Smooth muscle cell (in vitro differentiated cells): ENCODE measurements around the gene GLRX5. TPM values are rescaled to one million over a fixed set of nuclear protein-coding genes. Genes with fewer than 3 reads are reported as not detected.

Experiments used
- DNase-seq: peaks from one replicate; lab custom pipeline; 2025; ENCODE audit not compliant: unreplicated experiment; lab: John Stamatoyannopoulos, UW
- H2AFZ ChIP-seq: fragments of 200-600 bp; sonication (generic); 2 replicates; pipeline ENCODE4 v1.6.0; 2016; ENCODE audit warnings: antibody characterized with exemption, low read depth, mild to moderate bottlenecking
- H3F3A ChIP-seq: fragments of 200-600 bp; sonication (generic); 2 replicates; pipeline ENCODE4 v1.6.0; 2017; ENCODE audit warnings: antibody characterized with exemption, low read depth
- H3K27ac ChIP-seq: fragments of 200-600 bp; sonication (generic); 2 replicates; pipeline ENCODE4 v1.5.1; 2016; ENCODE audit warnings: low read depth, mild to moderate bottlenecking
- H3K27me3 ChIP-seq: fragments of 200-600 bp; sonication (generic); 2 replicates; pipeline ENCODE4 v1.6.1; 2016; ENCODE audit warnings: low read depth, mild to moderate bottlenecking
- H3K36me3 ChIP-seq: fragments of 200-600 bp; sonication (generic); 2 replicates; pipeline ENCODE4 v1.5.1; 2016; ENCODE audit warnings: low read depth
- H3K4me1 ChIP-seq: fragments of 200-600 bp; sonication (generic); 2 replicates; pipeline ENCODE4 v1.5.1; 2016; ENCODE audit warnings: low read depth
- H3K4me2 ChIP-seq: fragments of 200-600 bp; sonication (generic); 2 replicates; pipeline ENCODE4 v1.6.0; 2016; ENCODE audit warnings: mild to moderate bottlenecking
- H3K4me3 ChIP-seq: fragments of 200-600 bp; sonication (generic); 2 replicates; pipeline ENCODE4 v1.5.1; 2016; ENCODE audit warnings: mild to moderate bottlenecking
- H3K79me2 ChIP-seq: fragments of 200-600 bp; sonication (generic); 2 replicates; pipeline ENCODE4 v1.6.0; 2016; ENCODE audit warnings: low read depth, mild to moderate bottlenecking
- H3K9ac ChIP-seq: fragments of 200-600 bp; sonication (generic); 2 replicates; pipeline ENCODE4 v1.6.0; 2016; ENCODE audit warnings: low read depth
- H3K9me3 ChIP-seq: fragments of 200-600 bp; sonication (generic); replicated peaks from 2 replicates; pipeline ENCODE4 v1.5.1; 2016; ENCODE audit warnings: low read depth
- H4K20me1 ChIP-seq: fragments of 200-600 bp; sonication (generic); 2 replicates; pipeline ENCODE4 v1.6.0; 2016; ENCODE audit warnings: low read depth
- CTCF ChIP-seq: fragments of 200-600 bp; sonication (generic); IDR thresholded peaks from 2 replicates; pipeline ENCODE4 v1.5.1; 2017; ENCODE audit warnings: borderline replicate concordance, mild to moderate bottlenecking, antibody characterized with exemption; ENCODE audit not compliant: insufficient read depth, poor library complexity, severe bottlenecking
- WGBS: methylation state at CpG from one replicate; pipeline ENCODE4 v1.1.7; 2016; ENCODE audit warnings: low lambda C conversion rate; 5-methylcytosine and 5-hydroxymethylcytosine counted together
- polyA plus RNA-seq: library from polyadenylated mRNA; unstranded; fragments of >200 nt; fragmentation: Nextera tagmentation; extraction: Ambion mirVana; gene quantifications from 2 replicates; pipeline ENCODE4 v1.2.1, GENCODE V29; 2016
- total RNA-seq: library from RNA; depleted of rRNA; stranded (reverse); fragments of >200 nt; gene quantifications from 2 replicates; pipeline ENCODE4 v1.2.3, GENCODE V29; 2014

GLRX5 gene
- total and polyA plus RNA-seq, 2 experiments from 2014 or later = 42.4 to 79.8 TPM

DNA sequence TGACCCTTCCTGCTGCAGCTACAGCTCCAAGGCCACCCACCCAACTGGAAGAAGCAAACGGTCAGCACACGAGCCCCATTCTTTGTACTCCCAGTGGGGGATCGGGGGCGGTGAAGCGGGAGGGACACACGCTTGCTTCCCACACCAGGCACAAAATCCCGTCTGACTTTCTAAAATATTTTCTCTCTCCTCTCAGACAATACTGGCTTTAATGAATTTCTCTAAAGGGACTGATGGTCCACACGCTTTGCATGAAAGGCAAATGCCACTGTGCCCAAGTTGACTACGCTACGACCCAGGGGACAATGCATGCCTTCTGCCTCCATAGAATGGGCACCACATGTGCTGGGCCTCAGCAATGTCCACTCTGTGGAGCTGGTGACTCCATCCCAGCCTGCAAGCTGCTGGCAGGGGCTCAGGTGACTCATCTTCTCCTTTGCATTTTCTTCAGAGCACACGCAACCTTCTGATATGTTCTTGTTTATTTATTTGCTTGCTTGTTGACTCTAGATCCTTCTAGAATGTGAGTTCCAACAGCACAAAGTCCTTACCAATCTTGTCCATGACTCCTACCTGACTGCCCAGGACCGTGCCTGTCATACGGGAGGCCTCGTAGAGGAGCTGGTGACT, 34.0 kb upstream of the GLRX5 start:
- Histone ChIP-seq H3K27me3 (no peaks in the 10 kb centered on the region), H3F3A (peaks cover 13% of the 10 kb centered on the region), H3K79me2 (no peaks in the 10 kb centered on the region), H3K4me2 (no peak overlapping the region), H4K20me1 (peaks cover 20% of the 10 kb centered on the region), H2AFZ (no peak overlapping the region), H3K27ac (no peak overlapping the region), H3K9ac (no peak overlapping the region), H3K4me1 (peaks cover 10% of the 10 kb centered on the region), H3K36me3 (no peaks in the 10 kb centered on the region), H3K4me3 (no peak overlapping the region), H3K9me3 (no peaks in the 10 kb centered on the region)
- WGBS = 74% methylated on average over 14 of the region's 14 CpGs
- DNase-seq = no peak
- no peak for TF ChIP-seq CTCF

GRCh38 chr14:95502381-95502950, 32.4 kb upstream of the GLRX5 start:
- H3K4me2 ChIP-seq = no peak overlapping the region
- no peaks in the 10 kb centered on the region for H3K79me2 ChIP-seq
- H3K27me3 ChIP-seq = no peaks in the 10 kb centered on the region
- WGBS = 45% methylated on average over 14 of the region's 14 CpGs
- peaks cover 2% of the 10 kb centered on the region for H3F3A ChIP-seq
- H3K9me3 ChIP-seq = no peaks in the 10 kb centered on the region
- peaks cover 8% of the 10 kb centered on the region for H4K20me1 ChIP-seq
- TF ChIP-seq CTCF = no peak
- no peaks in the 10 kb centered on the region for H3K36me3 ChIP-seq
- DNase-seq = no peak
- no peak overlapping the region for H3K4me3 ChIP-seq
- peaks cover 5% of the 10 kb centered on the region for H3K4me1 ChIP-seq
- no peak overlapping the region for H3K27ac ChIP-seq
- no peak overlapping the region for H3K9ac ChIP-seq
- H2AFZ ChIP-seq = no peak overlapping the region

GRCh38 chr14:95503365-95504134, 31.3 kb upstream of the GLRX5 start:
- Histone ChIP-seq H3K4me2 (no peak overlapping the region), H3K9me3 (no peaks in the 10 kb centered on the region), H3K79me2 (no peaks in the 10 kb centered on the region), H3F3A (no peaks in the 10 kb centered on the region), H3K27ac (no peak overlapping the region), H4K20me1 (peaks cover 8% of the 10 kb centered on the region), H3K4me3 (no peak overlapping the region), H3K36me3 (no peaks in the 10 kb centered on the region), H3K9ac (no peak overlapping the region), H3K27me3 (no peaks in the 10 kb centered on the region), H2AFZ (no peak overlapping the region), H3K4me1 (no peaks in the 10 kb centered on the region)
- whole genome bisulfite sequencing = 94% methylated on average over 8 of the region's 8 CpGs
- no peak for DNase-seq
- no peak for TF ChIP-seq CTCF
